HG03378 (cell line): Measurements from ENCODE around the gene TUBG1.

ENCODE experiments used
- ATAC-seq: cut with Tn5 transposase; IDR thresholded peaks from one replicate; pipeline ENCODE4 v1.9.1; 2021; ENCODE audit warnings: mild to moderate bottlenecking, moderate library complexity; ENCODE audit not compliant: unreplicated experiment

The TUBG1 gene

GRCh38 chr17:42609182-42609813 lies at the start of gene TUBG1, which contains the start of gene RETREG3:
TUBG1 (plus strand) TSS chr17:42609683; CDS start chr17:42609738, 55 bp downstream.
RETREG3 (minus strand) TSS chr17:42609374; CDS start chr17:42609324, 50 bp downstream.
- peak; percentile 82 for ATAC-seq

DNA sequence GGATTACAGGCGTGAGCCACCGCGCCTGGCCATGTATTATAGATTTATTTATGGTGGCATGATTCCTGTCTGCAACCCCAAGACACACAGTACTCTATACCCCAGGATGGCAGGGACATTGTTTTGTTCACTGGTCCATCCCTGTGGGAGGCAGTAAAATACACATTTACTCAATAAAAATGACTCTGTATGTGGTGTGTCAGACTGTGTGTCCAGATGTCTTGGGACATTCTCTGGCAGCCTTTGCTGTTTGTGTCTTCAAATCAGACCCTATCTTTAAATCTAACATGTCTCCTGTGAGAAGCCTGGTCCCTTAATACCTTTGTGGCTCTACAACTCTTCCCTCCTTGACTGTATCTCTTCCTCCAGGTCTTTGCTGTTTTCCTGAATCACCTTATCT lies 49.2 kb upstream of the TUBG1 start:
- no peak for ATAC-seq

- ATAC-seq: peak; percentile 44
Observed at GRCh38 chr17:42561897-42562387, 47.5 kb upstream of the TUBG1 start, which contains the start of gene COASY. COASY (plus strand) TSS chr17:42562148; CDS start chr17:42562623, 475 bp downstream.

GRCh38 chr17:42562388-42563142 lies 46.9 kb upstream of the TUBG1 start:
- ATAC-seq: no peak

- ATAC-seq: no peak
Observed at GRCh38 chr17:42563143-42563509, 46.4 kb upstream of the TUBG1 start.

DNA sequence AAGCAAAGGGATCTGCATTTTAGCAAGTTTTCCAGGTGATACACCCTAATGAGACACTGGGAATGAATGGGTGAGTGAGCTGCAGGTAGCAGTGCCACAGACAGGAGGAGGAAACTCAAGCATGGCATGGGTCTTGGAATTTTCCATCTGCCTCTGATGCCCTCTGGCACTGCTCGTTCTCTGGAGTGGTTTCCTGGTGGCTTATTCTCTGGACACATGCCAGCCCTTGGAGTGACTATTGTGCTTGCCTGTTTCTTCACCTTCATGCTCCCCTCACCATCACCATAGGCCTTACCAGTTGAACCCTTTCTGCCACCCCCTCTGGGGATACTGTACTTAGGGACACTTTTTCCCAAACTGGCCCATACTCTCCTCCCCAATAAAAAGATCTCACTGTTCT lies 45.9 kb upstream of the TUBG1 start:
- ATAC-seq: no peak

DNA sequence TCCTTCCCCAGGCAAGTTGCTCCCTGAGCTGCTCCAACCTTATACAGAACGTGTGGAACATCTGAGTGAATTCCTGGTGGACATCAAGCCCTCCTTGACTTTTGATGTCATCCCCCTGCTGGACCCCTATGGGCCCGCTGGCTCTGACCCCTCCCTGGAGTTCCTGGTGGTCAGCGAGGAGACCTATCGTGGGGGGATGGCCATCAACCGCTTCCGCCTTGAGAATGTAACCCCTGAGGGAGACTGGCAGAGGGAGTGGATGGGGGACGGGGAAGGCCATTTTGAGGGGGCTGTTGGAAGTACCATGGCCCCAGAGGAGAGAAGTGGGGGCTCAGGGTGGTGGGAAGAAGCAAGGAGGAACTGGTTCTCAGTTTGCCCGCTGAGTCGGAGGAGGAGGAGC lies 45.5 kb upstream of the TUBG1 start:
- ATAC-seq: no peak

GRCh38 chr17:42564815-42565522 lies 44.5 kb upstream of the TUBG1 start:
- no peak for ATAC-seq

GRCh38 chr17:42565523-42566214 lies 43.8 kb upstream of the TUBG1 start:
- ATAC-seq: no peak

DNA sequence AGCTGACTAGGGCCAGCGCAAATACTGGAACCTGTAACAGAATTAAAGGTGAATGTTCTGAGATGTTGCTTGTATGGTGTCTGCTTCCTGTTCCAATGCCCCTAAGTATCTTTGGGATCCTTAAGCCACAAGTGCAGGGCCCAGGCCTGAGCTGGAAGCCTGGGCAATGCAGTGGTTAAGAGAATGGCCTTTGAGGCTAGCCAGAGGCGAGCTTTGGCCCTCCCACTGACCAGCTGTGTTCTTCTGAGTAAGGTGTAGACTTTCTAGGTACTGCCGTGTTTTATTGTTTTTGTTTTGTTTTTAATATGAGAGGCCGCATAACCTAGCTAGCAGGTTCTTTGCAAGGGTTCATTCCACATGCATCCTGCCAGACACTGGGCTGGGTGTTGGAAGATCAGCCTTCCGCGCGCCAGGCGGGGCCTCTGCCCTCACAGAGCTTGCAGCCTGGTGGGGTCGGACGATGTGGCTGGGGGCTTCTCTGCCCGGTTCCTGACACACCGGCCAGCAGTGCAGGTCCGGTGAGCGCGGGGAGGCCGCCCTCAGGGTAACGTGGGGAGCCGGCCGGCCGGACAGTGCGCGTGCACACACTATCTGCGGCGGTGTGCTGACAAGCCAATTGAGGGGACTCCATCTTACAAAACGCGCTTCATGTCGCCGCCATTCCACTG lies 43.1 kb upstream of the TUBG1 start:
- no peak for ATAC-seq

GRCh38 chr17:42566883-42567573 lies 42.5 kb upstream of the TUBG1 start, which contains the start of gene MLX:
MLX (plus strand) TSS chr17:42567100; CDS start chr17:42567125, 25 bp downstream.
- peak; percentile 48 for ATAC-seq

GRCh38 chr17:42568341-42569111 lies 41.0 kb upstream of the TUBG1 start:
- ATAC-seq: no peak

- ATAC-seq: no peak
Observed at GRCh38 chr17:42571435-42572225, 37.9 kb upstream of the TUBG1 start.

- ATAC-seq: no peak
Observed at GRCh38 chr17:42573095-42573494, 36.4 kb upstream of the TUBG1 start.

- ATAC-seq: no peak
Observed at GRCh38 chr17:42574463-42574862, 35.0 kb upstream of the TUBG1 start.

GRCh38 chr17:42577140-42577531 lies 32.3 kb upstream of the TUBG1 start:
- no peak for ATAC-seq

GRCh38 chr17:42577532-42578281 lies 31.8 kb upstream of the TUBG1 start, which contains the start of gene PSMC3IP:
PSMC3IP (minus strand) TSS chr17:42577729; CDS start chr17:42577686, 43 bp downstream.
- peak; percentile 56 for ATAC-seq
